ENCODE measurements around the gene SFXN3.

SFXN3 gene

GRCh38 chr10:101018600-101019439 lies 12.2 kb upstream of the SFXN3 start:
- no peak for DNase-seq (ENCODE audit: extremely low read depth, low read depth)
- peak; percentile 82 for TF ChIP-seq CTCF (IDR thresholded peaks at IDR 0.05; ENCODE audit: low read depth, low read length)

DNA sequence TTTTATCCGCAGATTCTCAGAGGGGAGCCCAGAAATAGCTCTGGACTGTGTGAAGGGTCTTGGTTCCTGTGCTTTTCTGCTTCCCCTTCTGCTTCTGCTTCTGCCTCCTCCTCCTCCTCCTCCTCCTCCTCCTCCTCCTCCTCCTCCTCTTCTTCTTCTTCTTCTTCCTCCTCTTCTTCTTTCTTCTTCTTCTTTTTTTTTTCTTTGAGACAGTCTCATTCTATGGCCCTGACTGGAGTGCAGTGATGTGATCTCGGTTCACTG lies 11.7 kb upstream of the SFXN3 start:
- DNase-seq (ENCODE audit: extremely low read depth, low read depth), result no peak
- no peak for TF ChIP-seq CTCF (IDR thresholded peaks at IDR 0.05; ENCODE audit: low read depth, low read length)

DNA sequence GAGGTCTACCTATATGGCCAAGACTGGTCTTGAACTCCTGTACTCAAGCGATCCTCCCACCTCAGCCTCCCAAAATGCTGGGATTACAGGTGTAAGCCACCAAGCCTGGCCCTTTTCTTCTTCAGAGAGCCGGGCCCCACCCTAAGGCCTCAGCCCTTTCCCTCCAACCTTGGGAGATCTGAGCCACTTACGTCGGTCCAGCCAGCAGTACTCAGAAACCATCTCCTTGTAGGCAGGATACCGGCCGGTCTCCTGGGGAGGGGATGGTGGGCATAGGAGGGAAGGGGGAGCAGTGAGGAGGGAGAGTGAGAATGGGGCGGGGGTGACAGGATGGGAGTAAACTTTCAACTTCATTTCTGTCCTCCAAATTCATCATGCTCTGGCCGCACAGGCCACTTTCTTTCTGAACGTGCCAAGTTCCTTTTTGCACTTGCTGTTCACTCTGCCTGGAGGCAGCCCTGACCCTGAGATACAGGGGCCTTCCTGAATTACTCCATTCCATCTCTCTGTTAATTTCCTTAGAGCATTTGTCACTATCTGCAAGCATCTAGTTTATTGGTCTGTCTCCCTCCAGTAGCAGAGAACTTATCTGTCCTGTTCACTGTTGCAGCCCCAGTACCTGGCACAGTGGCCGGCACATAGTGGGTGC lies 10.5 kb upstream of the SFXN3 start:
- DNase-seq (ENCODE audit: extremely low read depth, low read depth), result no peak
- TF ChIP-seq CTCF (IDR thresholded peaks at IDR 0.05; ENCODE audit: low read depth, low read length), result no peak

- no peak for DNase-seq (ENCODE audit: extremely low read depth, low read depth)
- no peak for TF ChIP-seq CTCF (IDR thresholded peaks at IDR 0.05; ENCODE audit: low read depth, low read length)
Observed at GRCh38 chr10:101021239-101021638, 9.8 kb upstream of the SFXN3 start.

DNA sequence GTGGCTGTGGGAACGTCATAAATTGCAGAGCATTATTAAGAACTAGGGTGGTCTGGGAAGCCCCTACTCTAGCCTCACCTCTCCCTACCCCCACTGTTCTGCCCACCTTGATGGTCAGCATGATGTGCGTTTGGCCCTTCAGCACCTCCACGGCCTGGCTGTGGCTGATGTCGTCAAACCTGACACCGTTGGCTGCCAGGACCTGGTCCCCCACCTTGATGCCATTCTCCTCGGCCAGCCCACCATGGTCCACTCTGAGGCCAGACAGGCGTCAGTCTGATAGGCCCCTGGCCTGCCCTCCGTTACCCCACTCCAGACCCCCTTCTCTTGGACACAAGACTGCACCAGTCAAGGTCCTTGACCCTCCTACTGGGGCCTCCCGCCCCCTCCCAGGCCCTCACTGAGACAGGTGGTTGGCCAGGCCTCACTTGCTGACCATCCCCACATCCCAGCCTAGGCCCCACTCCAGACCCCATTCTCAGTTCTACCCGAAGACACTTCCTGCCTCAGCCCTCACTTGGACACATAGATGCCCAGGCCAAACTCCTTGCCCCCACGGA lies 9.3 kb upstream of the SFXN3 start:
- no peak for TF ChIP-seq CTCF (IDR thresholded peaks at IDR 0.05; ENCODE audit: low read depth, low read length)
- DNase-seq (ENCODE audit: extremely low read depth, low read depth), result no peak

GRCh38 chr10:101022967-101023705 lies 7.9 kb upstream of the SFXN3 start:
- TF ChIP-seq CTCF (IDR thresholded peaks at IDR 0.05; ENCODE audit: low read depth, low read length), result no peak
- no peak for DNase-seq (ENCODE audit: extremely low read depth, low read depth)
